H1 (cell line): ENCODE data around the gene ABHD16B. TPM values are rescaled to one million over a fixed set of nuclear protein-coding genes. Genes with fewer than 3 reads are reported as not detected.
A peak's percentile ranks its signal among the peaks of the same experiment; 100 is the strongest.

Experiments used
- CTCF ChIA-PET: fragments of 300-600 bp; sonication (Branson Sonifier 250); formaldehyde crosslinking; loops from one replicate; lab custom pipeline; 2021; ENCODE audit not compliant: partially characterized antibody; lab: Charles Lee
- POLR2A ChIA-PET: fragments of 300-600 bp; sonication (Branson Sonifier 250); formaldehyde crosslinking; loops from one replicate; lab custom pipeline; 2021; ENCODE audit warnings: inconsistent platforms; ENCODE audit not compliant: partially characterized antibody; lab: Charles Lee
- DNase-seq, 2 experiments: peaks; one replicate each; pipeline versions ENCODE4 v3.0.0 to v3.0.0-alpha.2; 2010 to 2022; ENCODE audit warnings: low spot score in 2 of 2, low read depth in 1 of 2, mixed read lengths in 1 of 2
- FAIRE-seq: peaks from 2 replicates; lab custom pipeline; 2011; peaks lifted over from hg19 to GRCh38; lab: Jason Lieb, UNC
- H2AFZ ChIP-seq: 2 replicates; pipeline ENCODE4 v1.8.1; 2012; ENCODE audit warnings: low read length, inconsistent platforms
- H2AK5ac ChIP-seq: 2 replicates; pipeline ENCODE4 v1.6.1; 2013; ENCODE audit warnings: low read depth, low read length
- H2BK120ac ChIP-seq: replicated peaks from 2 replicates; pipeline ENCODE3; 2013; ENCODE audit warnings: low read depth, low read length, inconsistent platforms
- H2BK12ac ChIP-seq: 2 replicates; pipeline ENCODE4 v1.6.1; 2013; ENCODE audit warnings: low read depth, low read length
- H2BK15ac ChIP-seq: 2 replicates; pipeline ENCODE4 v1.6.1; 2013; ENCODE audit warnings: low read length
- H2BK20ac ChIP-seq: 2 replicates; pipeline ENCODE4 v1.6.1; 2013; ENCODE audit warnings: low read length
- H2BK5ac ChIP-seq: 2 replicates; pipeline ENCODE4 v1.6.1; 2013; ENCODE audit warnings: low read depth, low read length
- H3K14ac ChIP-seq: 2 replicates; pipeline ENCODE4 v1.6.1; 2013; ENCODE audit warnings: inconsistent platforms; ENCODE audit not compliant: insufficient read length
- H3K18ac ChIP-seq: 2 replicates; pipeline ENCODE4 v1.6.1; 2013; ENCODE audit warnings: low read length; ENCODE audit errors: extremely low read depth
- H3K23ac ChIP-seq: 2 replicates; pipeline ENCODE4 v1.6.1; 2013; ENCODE audit warnings: inconsistent platforms; ENCODE audit not compliant: insufficient read length
- H3K23me2 ChIP-seq: 2 replicates; pipeline ENCODE4 v1.6.1; 2013; ENCODE audit warnings: low read depth, low read length
- H3K27ac ChIP-seq: 2 replicates; pipeline ENCODE4 v1.6.1; 2011; ENCODE audit warnings: low read depth, low read length, inconsistent platforms
- H3K27me3 ChIP-seq, 4 experiments: replicated peaks in 1 of 4; 1 replicate in 1 of 4; 2 replicates in 3 of 4; pipeline versions ENCODE4 v1.6.1 to v1.8.1; 2011 to 2013; ENCODE audit warnings: low read length in 3 of 4, mild to moderate bottlenecking in 3 of 4, inconsistent platforms in 2 of 4, mixed read lengths in 2 of 4, moderate library complexity in 1 of 4; ENCODE audit not compliant: control insufficient read depth in 3 of 4, insufficient read depth in 3 of 4; ENCODE audit errors: extremely low read depth in 1 of 4
- H3K36me3 ChIP-seq, 4 experiments: 2 replicates each; pipeline versions ENCODE4 v1.6.1 to v1.8.1; 2011 to 2013; ENCODE audit warnings: mild to moderate bottlenecking in 4 of 4, low read length in 3 of 4, moderate library complexity in 2 of 4, control low read depth in 1 of 4, inconsistent platforms in 1 of 4; ENCODE audit not compliant: insufficient read depth in 4 of 4, control insufficient read depth in 2 of 4
- H3K4ac ChIP-seq: replicated peaks from 2 replicates; pipeline ENCODE3; 2013; ENCODE audit warnings: low read length, low read depth, mixed read lengths, inconsistent platforms; ENCODE audit not compliant: insufficient read length
- H3K4me1 ChIP-seq, 4 experiments: replicated peaks in 1 of 4; 1 replicate in 1 of 4; 2 replicates in 3 of 4; pipeline versions ENCODE4 v1.6.1 to v1.8.1; 2011 to 2013; ENCODE audit warnings: low read length in 3 of 4, inconsistent platforms in 2 of 4, mixed read lengths in 1 of 4; ENCODE audit not compliant: insufficient read depth in 4 of 4, control insufficient read depth in 3 of 4
- H3K4me2 ChIP-seq, 2 experiments: 2 replicates each; pipeline versions ENCODE4 v1.6.1 to v1.8.1; 2011 to 2013; ENCODE audit warnings: low read depth in 2 of 2, low read length in 2 of 2, control low read depth in 1 of 2, inconsistent platforms in 1 of 2, mild to moderate bottlenecking in 1 of 2; ENCODE audit not compliant: insufficient read depth in 1 of 2
- H3K4me3 ChIP-seq, 4 experiments: fragments of 200-600, 300-600 bp in 1 of 4; sonication (generic), shearing (Covaris generic), sonication (Bioruptor Twin) in 1 of 4; 2 replicates each; pipeline versions ENCODE4 v1.5.1 to v1.8.1; 2011 to 2016; ENCODE audit warnings: low read length in 4 of 4, low read depth in 3 of 4, control low read depth in 2 of 4, inconsistent platforms in 2 of 4, mild to moderate bottlenecking in 2 of 4, mixed read lengths in 1 of 4, moderate library complexity in 1 of 4; ENCODE audit not compliant: insufficient read depth in 2 of 4; ENCODE audit errors: extremely low read depth in 1 of 4
- H3K56ac ChIP-seq: replicated peaks from 2 replicates; pipeline ENCODE3; 2013; ENCODE audit warnings: low read depth, mild to moderate bottlenecking, mixed read lengths, low read length, inconsistent platforms; ENCODE audit not compliant: insufficient read length
- H3K79me1 ChIP-seq: 2 replicates; pipeline ENCODE4 v1.6.1; 2013; ENCODE audit warnings: low read depth, low read length, control low read depth
- H3K79me2 ChIP-seq, 2 experiments: 2 replicates each; pipeline versions ENCODE4 v1.6.1 to v1.8.1; 2012 to 2013; ENCODE audit warnings: low read length in 2 of 2, mild to moderate bottlenecking in 2 of 2, inconsistent platforms in 1 of 2; ENCODE audit not compliant: insufficient read depth in 2 of 2, control insufficient read depth in 1 of 2
- H3K9ac ChIP-seq, 4 experiments: replicated peaks in 1 of 4; 1 replicate in 1 of 4; 2 replicates in 3 of 4; pipeline versions ENCODE4 v1.6.1 to v1.8.1; 2011 to 2013; ENCODE audit warnings: low read depth in 3 of 4, low read length in 3 of 4, control low read depth in 2 of 4, mild to moderate bottlenecking in 2 of 4, moderate library complexity in 2 of 4, inconsistent platforms in 1 of 4; ENCODE audit errors: extremely low read depth in 1 of 4
- H3K9me3 ChIP-seq, 2 experiments: 2 replicates each; pipeline versions ENCODE4 v1.6.1 to v1.8.1; 2012 to 2013; ENCODE audit warnings: mild to moderate bottlenecking in 2 of 2, moderate library complexity in 2 of 2, control low read depth in 1 of 2, inconsistent platforms in 1 of 2, low read depth in 1 of 2, low read length in 1 of 2, mixed read lengths in 1 of 2; ENCODE audit not compliant: insufficient read depth in 2 of 2
- H4K20me1 ChIP-seq, 2 experiments: replicated peaks in 1 of 2; 2 replicates each; pipeline versions ENCODE3 to v1.8.1; 2011 to 2013; ENCODE audit warnings: inconsistent platforms in 2 of 2, low read length in 2 of 2, mild to moderate bottlenecking in 1 of 2; ENCODE audit not compliant: insufficient read depth in 2 of 2, control insufficient read depth in 1 of 2
- H4K5ac ChIP-seq: 2 replicates; pipeline ENCODE4 v1.6.1; 2013; ENCODE audit warnings: low read length, low read depth, mixed read lengths, inconsistent platforms; ENCODE audit not compliant: insufficient read length
- H4K8ac ChIP-seq: 2 replicates; pipeline ENCODE4 v1.8.0; 2013; ENCODE audit warnings: mild to moderate bottlenecking, moderate library complexity, low read length, inconsistent platforms; ENCODE audit not compliant: insufficient read depth; ENCODE audit errors: extremely low read depth
- H4K91ac ChIP-seq: replicated peaks from 2 replicates; pipeline ENCODE3; 2013; ENCODE audit warnings: low read length, mixed read lengths, inconsistent platforms; ENCODE audit not compliant: insufficient read length
- BACH1 ChIP-seq: IDR thresholded peaks from 2 replicates; pipeline ENCODE4 v1.6.1; 2012; ENCODE audit warnings: low read length, improper control_type of control experiment
- KDM5A ChIP-seq: fragments of 200-600 bp; IDR thresholded peaks from 2 replicates; pipeline ENCODE4 v1.7.1; 2012; ENCODE audit warnings: mild to moderate bottlenecking, low read length, inconsistent platforms, mixed read lengths
- TBP ChIP-seq: IDR thresholded peaks from 2 replicates; pipeline ENCODE4 v1.6.1; 2011; ENCODE audit warnings: low read depth, low read length, improper control_type of control experiment
- TCF12 ChIP-seq: IDR thresholded peaks from 2 replicates; pipeline ENCODE4 v1.6.1; 2011; ENCODE audit warnings: low read depth, mild to moderate bottlenecking, low read length
- WGBS, 2 experiments: shearing (Covaris generic) in 1 of 2; methylation state at CpG; one replicate each; pipeline versions ENCODE4 v1.1.6 to v1.1.7; 2013 to 2015; ENCODE audit warnings: low lambda C conversion rate in 2 of 2, mixed read lengths in 2 of 2, inconsistent platforms in 1 of 2, low coverage in 1 of 2, missing lambda C conversion rate in 1 of 2; ENCODE audit not compliant: insufficient replicate concordance in 2 of 2, insufficient coverage in 1 of 2, insufficient read length in 1 of 2; ENCODE audit errors: extremely low coverage in 1 of 2, missing lambda C conversion rate in 1 of 2; 5-methylcytosine and 5-hydroxymethylcytosine counted together
- polyA plus RNA-seq, 7 experiments: library from polyadenylated mRNA; depleted of rRNA in 3 of 7; stranded (reverse) in 5 of 7; unstranded in 2 of 7; fragments of >200 nt in 5 of 7; fragments of 200-250 nt in 2 of 7; gene quantifications; 1 replicate in 5 of 7; 2 replicates in 1 of 7; 4 replicates in 1 of 7; pipeline versions ENCODE4 v1.2.1 to v1.2.3, GENCODE V29; 2011 to 2013; ENCODE audit warnings: missing spikeins in 2 of 7, mixed read lengths in 2 of 7
- total RNA-seq: library from RNA; stranded (reverse); fragmentation: NEBNext Ultra II Directional; extraction: Animal tissue kit (Norgen Biotek cat#: 25700); gene quantifications from 2 replicates; pipeline ENCODE4 v1.2.1, GENCODE V29; 2021
- TF ChIP-seq, protein P1 (sequence below): IDR thresholded peaks from 2 replicates; pipeline ENCODE4 v1.6.1; 2012; ENCODE audit warnings: low read length, inconsistent platforms

Gene ABHD16B
- total and polyA plus RNA-seq, 2 of the 8 experiments (the other 6 are each of a cell fraction or from before 2014, with no cell fraction given): not detected

DNA sequence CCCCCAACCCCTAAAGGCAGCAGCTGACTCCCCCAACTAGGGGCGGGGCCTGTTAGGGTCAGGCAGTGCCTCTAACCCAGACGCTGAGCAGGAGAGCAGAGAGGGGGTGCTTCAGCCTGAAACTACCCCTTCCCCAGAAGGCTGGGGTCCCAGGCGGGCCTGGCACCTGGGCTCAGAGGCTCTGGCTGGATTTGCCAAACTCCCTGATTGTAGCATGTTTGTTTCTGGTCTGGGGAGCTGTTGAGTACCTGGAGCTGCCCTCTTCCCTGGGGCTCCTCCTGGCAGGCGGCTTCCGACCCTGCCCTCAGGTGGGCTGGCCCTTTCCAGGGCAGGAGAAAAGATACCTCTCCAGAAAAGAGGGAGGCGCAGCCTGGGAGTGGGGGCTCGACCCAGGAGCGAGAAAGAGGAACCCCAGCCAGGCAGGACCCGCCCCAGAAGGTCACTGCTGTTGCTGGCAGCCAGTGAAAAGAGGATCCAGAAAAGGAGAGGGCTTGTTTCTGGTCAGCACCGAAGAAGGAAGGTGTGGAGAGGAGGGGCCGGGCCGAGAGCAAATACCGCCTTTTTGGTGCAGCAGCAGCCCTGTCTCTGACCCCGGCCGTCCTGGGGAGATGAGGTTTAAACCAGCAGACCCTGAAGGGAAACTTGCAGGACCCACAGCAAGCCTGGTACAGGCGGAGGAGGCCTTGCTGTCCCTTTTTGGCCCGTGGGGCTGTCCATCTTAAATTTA, 810 bp upstream of the ABHD16B start:
- Histone ChIP-seq H4K8ac (peak overlapping the region; percentile 45; the same call in 1 of the 2 replicates), H3K79me1 (peaks cover 6% of the 10 kb centered on the region; the same call in 1 of the 2 replicates), H2BK120ac (no peak overlapping the region), H3K18ac (no peak overlapping the region), H3K4ac (no peak overlapping the region), H3K14ac (no peak overlapping the region), H3K4me3 (no peak overlapping the region), H3K36me3 (peaks cover 0 to 17% (median 0%) of the 10 kb centered on the region in 4 experiments; a peak in 1 of 8 replicates), H2BK12ac (no peak overlapping the region), H3K23ac (no peak overlapping the region), H3K4me1 (peaks cover 7 to 34% (median 31%) of the 10 kb centered on the region in 4 experiments), H4K5ac (no peak overlapping the region), H3K27ac (no peak overlapping the region), H3K4me2 (no peak overlapping the region), H2BK20ac (no peak overlapping the region), H2AK5ac (no peak overlapping the region), H3K9me3 (no peaks in the 10 kb centered on the region), H3K56ac (no peak overlapping the region), H3K23me2 (peaks cover 8% of the 10 kb centered on the region; the same call in 1 of the 2 replicates), H3K27me3 (no peaks in the 10 kb centered on the region), H3K79me2 (peaks cover 0 to 8% of the 10 kb centered on the region in 2 experiments; a peak in 1 of 4 replicates), H4K91ac (no peak overlapping the region), H2BK5ac (peak overlapping the region; percentile 66; the same call in 1 of the 2 replicates), H4K20me1 (peaks cover 0 to 4% of the 10 kb centered on the region in 2 experiments), H2BK15ac (no peak overlapping the region), H3K9ac (no peak overlapping the region), H2AFZ (no peak overlapping the region)
- FAIRE-seq (no peak), DNase-seq (peak in 1 of 2 experiments; percentile 61)
- ChIA-PET CTCF (interaction anchor here (1.0 to 3.6 kb wide), 6 partner anchors 13 to 87 kb away, joined by 3 to 14 read pairs (median 4); no protein-coding TSS in a partner anchor), POLR2A (interaction anchor here (0.6 to 5.9 kb wide), 2 partner anchors 13 to 226 kb away, joined by 3 to 52 read pairs; no protein-coding TSS in a partner anchor)
- TF ChIP-seq KDM5A (no peak), TBP (no peak), TCF12 (no peak), BACH1 (no peak)
- TF ChIP-seq, protein P1, sequence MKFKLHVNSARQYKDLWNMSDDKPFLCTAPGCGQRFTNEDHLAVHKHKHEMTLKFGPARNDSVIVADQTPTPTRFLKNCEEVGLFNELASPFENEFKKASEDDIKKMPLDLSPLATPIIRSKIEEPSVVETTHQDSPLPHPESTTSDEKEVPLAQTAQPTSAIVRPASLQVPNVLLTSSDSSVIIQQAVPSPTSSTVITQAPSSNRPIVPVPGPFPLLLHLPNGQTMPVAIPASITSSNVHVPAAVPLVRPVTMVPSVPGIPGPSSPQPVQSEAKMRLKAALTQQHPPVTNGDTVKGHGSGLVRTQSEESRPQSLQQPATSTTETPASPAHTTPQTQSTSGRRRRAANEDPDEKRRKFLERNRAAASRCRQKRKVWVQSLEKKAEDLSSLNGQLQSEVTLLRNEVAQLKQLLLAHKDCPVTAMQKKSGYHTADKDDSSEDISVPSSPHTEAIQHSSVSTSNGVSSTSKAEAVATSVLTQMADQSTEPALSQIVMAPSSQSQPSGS: no peak
- 65% methylated on average over 16 of the region's 17 CpGs; no CpG with 5 or more reads in 1 of the 2 experiments for WGBS, 2 experiments
